Lung (tissue), 12 donors: ENCODE data around the gene FOXK1. TPM values are rescaled to one million over a fixed set of nuclear protein-coding genes. Genes with fewer than 3 reads are reported as not detected.

ENCODE experiments used
- ATAC-seq: fragments of 200-7000 bp; cut with Tn5 transposase; one replicate; pipeline ENCODE4 v1.9.1; 2020; ENCODE audit warnings: moderate number of reproducible peaks; ENCODE audit not compliant: insufficient read depth, low FRiP score
- DNase-seq, 3 donors: peaks; one replicate each; pipeline ENCODE4 v3.0.0-alpha.2; 2013 to 2017
- H3K27ac ChIP-seq, 2 donors: one replicate each; pipeline ENCODE4 v1.5.1; 2013; ENCODE audit warnings: mild to moderate bottlenecking in 2 of 2, moderate library complexity in 2 of 2, control low read depth in 1 of 2, inconsistent platforms in 1 of 2, low read depth in 1 of 2, low read length in 1 of 2
- H3K27me3 ChIP-seq, 3 donors: one replicate each; pipeline ENCODE4 v1.5.1; 2013; ENCODE audit warnings: low read length in 2 of 3; ENCODE audit not compliant: control insufficient read depth in 3 of 3, insufficient read depth in 3 of 3
- H3K36me3 ChIP-seq, 4 donors: one replicate each; pipeline ENCODE4 v1.5.1; 2013; ENCODE audit warnings: low read length in 4 of 4, mild to moderate bottlenecking in 1 of 4, moderate library complexity in 1 of 4; ENCODE audit not compliant: control insufficient read depth in 4 of 4, insufficient read depth in 4 of 4
- H3K4me1 ChIP-seq, 5 donors: one replicate each; pipeline ENCODE4 v1.5.1; 2013; ENCODE audit warnings: low read length in 5 of 5, mild to moderate bottlenecking in 2 of 5, moderate library complexity in 1 of 5; ENCODE audit not compliant: control insufficient read depth in 5 of 5, insufficient read depth in 5 of 5
- H3K4me3 ChIP-seq: one replicate; pipeline ENCODE4 v1.5.1; 2013; ENCODE audit warnings: mild to moderate bottlenecking, control low read depth, moderate library complexity
- H3K9ac ChIP-seq, 2 donors: one replicate each; pipeline ENCODE4 v1.5.1; 2013; ENCODE audit warnings: low read length in 2 of 2, control low read depth in 1 of 2; ENCODE audit not compliant: insufficient read depth in 1 of 2
- H3K9me3 ChIP-seq, 4 donors: one replicate each; pipeline ENCODE4 v1.5.1; 2013; ENCODE audit warnings: low read length in 3 of 4, mild to moderate bottlenecking in 1 of 4, moderate library complexity in 1 of 4; ENCODE audit not compliant: control insufficient read depth in 4 of 4, insufficient read depth in 3 of 4
- CTCF ChIP-seq: IDR thresholded peaks from 2 replicates; pipeline ENCODE4 v1.5.1; 2012; ENCODE audit warnings: mild to moderate bottlenecking; ENCODE audit errors: control extremely low read depth, extremely low read depth
- WGBS, 2 donors: extraction: QIAGEN DNeasy Blood & Tissue Kit; methylation state at CpG; one replicate each; pipeline ENCODE4 v1.1.7; 2013; 5-methylcytosine and 5-hydroxymethylcytosine counted together
- polyA plus RNA-seq, 2 donors: library from polyadenylated mRNA; stranded (reverse); fragments of 200-250 nt; gene quantifications; one replicate each; pipeline ENCODE4 v1.2.1, GENCODE V29; 2013
- total RNA-seq, 2 donors: library from RNA; depleted of rRNA in 1 of 2; stranded (reverse); fragments of >200 nt in 1 of 2; gene quantifications; one replicate each; pipeline ENCODE4 v1.2.1, GENCODE V29; 2014 to 2021
- donor health status: control.
- donor health status: control.
- donor health status: Bipolar disorder and iron deficiency.
- donor health status: healthy.
- donor health status: DM: yes; HTN: yes; CAD: no.

FOXK1 gene
- total and polyA plus RNA-seq, 4 donors, result 6.4 to 36.2 (median 14.3) TPM

GRCh38 chr7:4817178-4817901 is 135.2 kb downstream of the FOXK1 start:
- Histone ChIP-seq H3K9ac (no peak overlapping the region), H3K9me3 (peaks cover 0 to 8% (median 2%) of the 10 kb centered on the region in 4 donors), H3K4me1 (peaks cover 0 to 32% (median 0%) of the 10 kb centered on the region in 5 donors), H3K4me3 (no peak overlapping the region), H3K27ac (no peak overlapping the region), H3K27me3 (no peaks in the 10 kb centered on the region), H3K36me3 (peaks cover 0 to 18% (median 14%) of the 10 kb centered on the region in 4 donors)
- ATAC-seq (no peak), DNase-seq (no peak)
- 93 to 94% methylated on average over 38 of the region's 38 CpGs for WGBS, 2 donors
- no peak for TF ChIP-seq CTCF

DNA sequence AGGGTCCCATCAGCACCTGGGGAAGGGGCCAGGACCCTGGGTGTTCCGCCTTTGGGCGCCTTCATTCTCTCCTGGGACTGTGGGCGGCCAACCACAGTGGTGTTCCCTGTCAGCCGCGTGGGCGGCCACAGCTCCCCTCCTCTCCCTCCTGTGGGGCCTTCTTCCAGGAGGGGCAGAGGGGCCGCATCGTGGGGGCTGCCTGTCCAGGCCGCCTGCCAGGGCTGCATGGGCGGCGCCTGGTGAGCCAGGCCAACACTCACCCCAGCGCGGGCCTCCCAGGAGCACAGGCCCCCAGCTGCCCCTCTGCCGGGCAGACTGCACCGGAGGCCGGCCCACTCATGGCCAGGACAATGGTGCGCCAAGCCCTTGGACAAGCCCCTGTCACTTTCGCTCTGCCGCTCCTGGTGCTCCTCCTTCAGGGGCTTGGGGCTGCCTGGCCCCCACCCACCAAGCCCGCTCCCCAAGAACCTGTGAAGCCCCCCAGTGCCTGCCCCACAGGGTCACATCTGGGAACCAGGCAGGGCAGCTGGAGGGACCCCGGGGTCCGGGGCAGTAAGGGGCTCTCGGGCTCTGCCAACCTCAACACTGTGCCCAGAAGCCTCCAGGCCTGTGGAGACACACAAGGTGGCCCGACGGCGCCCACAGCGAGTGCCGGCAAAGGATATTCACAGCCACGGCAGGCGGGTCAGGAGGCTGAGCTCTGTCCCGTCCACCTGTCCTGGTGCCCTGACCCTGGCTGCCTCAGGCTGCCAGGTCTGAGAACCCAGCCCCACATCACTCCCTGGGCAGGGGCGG is 136.1 kb downstream of the FOXK1 start:
- Histone ChIP-seq H3K9me3 (peaks cover 0 to 6% (median under 1%) of the 10 kb centered on the region in 4 donors), H3K4me1 (peaks cover 0 to 32% (median 2%) of the 10 kb centered on the region in 5 donors), H3K9ac (no peak overlapping the region), H3K4me3 (no peak overlapping the region), H3K36me3 (peaks cover 0 to 10% (median 10%) of the 10 kb centered on the region in 4 donors), H3K27ac (no peak overlapping the region), H3K27me3 (no peaks in the 10 kb centered on the region)
- TF ChIP-seq CTCF, result no peak
- 89 to 90% methylated on average over 31 to 32 of the region's 32 CpGs for WGBS, 2 donors
- ATAC-seq (no peak), DNase-seq (peak; percentile 79 to 86 (median 84))

DNA sequence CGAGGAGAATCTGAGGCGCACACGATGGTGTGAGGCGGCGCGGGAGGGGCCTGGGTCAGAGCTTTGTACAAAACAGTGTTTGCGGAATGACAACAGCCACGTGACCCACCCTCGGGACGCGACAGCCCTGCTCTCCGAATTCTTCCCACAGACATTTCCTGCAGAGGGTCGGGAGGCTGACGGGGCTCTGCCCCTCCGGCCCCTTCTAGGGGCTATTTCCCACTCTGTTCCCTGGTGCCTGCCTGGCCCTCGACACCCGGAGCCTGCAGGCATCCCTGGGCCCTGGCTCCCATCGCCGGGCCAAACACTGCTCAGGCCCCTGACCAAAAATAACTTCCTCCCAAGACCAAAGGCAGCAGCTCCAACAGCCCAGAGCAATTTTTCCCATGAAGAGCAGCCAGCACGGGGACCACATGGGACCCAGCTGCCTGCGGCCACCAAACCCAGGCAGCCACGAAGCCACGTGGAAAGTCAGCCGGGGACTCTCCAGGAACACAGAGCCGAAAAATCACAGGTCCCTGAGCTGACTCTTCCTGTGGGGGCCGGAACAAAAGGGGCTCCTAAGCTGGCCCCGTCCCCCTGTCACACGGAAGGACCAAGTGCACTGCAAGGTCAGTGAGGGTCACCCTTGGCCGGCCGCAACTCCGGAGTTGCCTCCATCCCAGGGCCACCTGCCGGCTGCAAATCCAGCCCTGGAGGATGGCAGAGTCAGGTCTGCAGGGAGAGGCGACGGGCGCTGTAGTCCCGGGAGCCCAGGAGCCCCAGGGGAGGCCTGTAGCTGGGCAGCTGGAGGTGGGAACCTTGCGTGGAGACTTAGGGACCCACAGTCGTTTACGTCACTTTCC is 137.7 kb downstream of the FOXK1 start:
- DNase-seq (peak; percentile 20 to 65 (median 42)), ATAC-seq (no peak)
- no peak for TF ChIP-seq CTCF
- Histone ChIP-seq H3K9ac (no peak overlapping the region), H3K27ac (peak overlapping the region; percentile 20 to 56), H3K9me3 (peaks cover 0 to 1% (median 0%) of the 10 kb centered on the region in 4 donors), H3K27me3 (no peaks in the 10 kb centered on the region), H3K36me3 (peaks cover 0 to 4% (median under 1%) of the 10 kb centered on the region in 4 donors), H3K4me3 (no peak overlapping the region), H3K4me1 (peaks cover 0 to 32% (median 2%) of the 10 kb centered on the region in 5 donors)
- WGBS, 2 donors, result 80 to 81% methylated on average over 39 of the region's 39 CpGs
